ENCODE measurements around the gene URB1.
"Not testable (repeated sequence)": the region's sequence is repeated elsewhere in the genome, so short reads cannot be mapped to it uniquely, and the experiment has no call there.

URB1 gene

DNA sequence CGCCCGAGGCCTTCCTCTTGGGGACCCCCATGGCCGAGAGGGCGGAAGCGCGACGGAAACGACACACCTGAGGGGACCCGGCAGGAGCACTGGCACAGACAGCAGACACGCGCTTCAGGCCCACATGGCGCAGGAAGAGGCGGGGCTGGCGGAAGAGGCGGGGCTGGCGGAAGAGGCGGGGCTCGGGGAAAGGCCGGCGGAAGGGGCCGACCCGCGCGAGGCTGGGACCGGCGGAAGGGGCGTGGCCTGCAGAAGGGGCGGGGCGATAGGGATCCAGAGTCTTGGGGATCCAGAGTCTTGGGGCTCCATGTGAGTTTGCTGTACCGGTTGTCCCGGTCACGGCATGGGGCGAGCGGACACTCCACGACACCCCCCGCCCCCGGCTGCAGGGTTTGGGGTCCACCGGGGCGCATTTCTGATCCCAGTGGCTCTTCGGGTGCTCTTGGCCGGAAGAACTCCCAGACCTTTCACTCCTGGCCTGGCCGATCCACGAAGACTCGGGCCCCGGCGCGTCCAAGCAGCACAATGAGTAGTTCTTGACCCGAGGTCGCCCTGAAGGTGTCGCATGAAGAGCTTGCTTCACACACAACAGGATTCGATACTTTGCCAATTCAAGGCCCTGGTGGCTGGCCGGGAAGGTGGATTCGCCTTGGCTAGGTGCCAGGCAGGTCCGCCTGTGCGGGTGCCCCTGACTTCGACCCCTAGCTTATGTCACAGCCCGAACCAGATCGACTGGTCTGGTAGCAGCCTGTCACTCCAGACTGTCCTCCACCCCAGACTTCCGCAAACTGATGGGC lies at the start of gene URB1:
Gene URB1 (minus strand): TSS at position 133 of the 797 bp plus-strand sequence. CDS start 102 bp downstream, at position 31.
- peak; percentile 94 for DNase-seq (ENCODE audit: low spot score)

DNA sequence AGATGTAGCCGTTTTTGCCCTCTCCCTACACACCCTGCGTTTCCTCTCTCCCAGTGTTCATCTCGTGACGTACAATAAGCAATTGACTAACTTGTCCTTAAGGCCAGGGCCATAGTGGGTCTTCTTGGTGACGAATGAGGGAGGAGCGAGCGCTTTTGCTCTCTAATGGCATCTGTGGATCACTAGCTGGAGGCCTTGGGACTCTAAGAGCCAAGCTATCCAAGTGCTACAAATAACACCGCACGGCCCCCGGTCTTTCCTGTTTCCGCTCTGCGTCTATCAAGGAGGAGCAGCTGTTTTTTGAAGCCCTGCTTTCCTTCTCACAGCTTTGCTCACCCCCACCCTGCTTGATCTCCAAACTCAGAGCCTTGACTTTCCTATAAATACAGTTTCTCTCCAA lies 44.9 kb upstream of the URB1 start:
- DNase-seq (ENCODE audit: low spot score) = no peak

DNA sequence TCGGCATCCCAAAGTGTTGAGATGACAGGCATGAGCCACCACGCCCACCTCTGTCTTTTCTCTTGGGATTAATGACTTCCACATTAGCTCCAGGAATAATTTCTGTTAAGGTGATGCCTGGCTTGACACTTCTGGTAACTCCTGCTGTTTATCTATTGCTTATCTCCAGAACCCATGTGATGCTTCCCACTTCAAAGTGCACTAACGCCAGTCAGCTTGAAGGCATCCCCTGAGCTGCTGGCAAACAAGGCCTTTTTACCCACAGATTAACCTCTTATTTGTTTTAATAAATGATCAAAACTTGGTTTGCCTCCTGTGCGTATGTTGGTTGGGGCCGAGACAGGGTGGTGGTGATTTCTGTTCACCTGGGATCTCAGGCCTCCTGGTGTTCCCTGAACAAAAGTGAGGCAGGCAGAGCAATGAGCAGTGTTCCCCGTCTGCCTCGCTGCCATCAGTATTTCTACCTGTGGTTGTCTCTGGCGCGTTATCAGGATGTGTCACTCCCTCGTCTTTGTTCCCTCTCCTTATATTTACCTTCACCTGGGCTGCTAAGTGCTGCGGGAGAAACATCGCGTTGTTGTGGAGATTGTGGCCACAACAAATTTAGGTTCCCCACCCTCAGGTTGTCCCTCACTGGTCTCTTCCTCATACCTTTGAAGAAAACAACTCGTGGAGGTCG lies 40.3 kb upstream of the URB1 start:
- DNase-seq (ENCODE audit: low spot score) = not testable (repeated sequence)

DNA sequence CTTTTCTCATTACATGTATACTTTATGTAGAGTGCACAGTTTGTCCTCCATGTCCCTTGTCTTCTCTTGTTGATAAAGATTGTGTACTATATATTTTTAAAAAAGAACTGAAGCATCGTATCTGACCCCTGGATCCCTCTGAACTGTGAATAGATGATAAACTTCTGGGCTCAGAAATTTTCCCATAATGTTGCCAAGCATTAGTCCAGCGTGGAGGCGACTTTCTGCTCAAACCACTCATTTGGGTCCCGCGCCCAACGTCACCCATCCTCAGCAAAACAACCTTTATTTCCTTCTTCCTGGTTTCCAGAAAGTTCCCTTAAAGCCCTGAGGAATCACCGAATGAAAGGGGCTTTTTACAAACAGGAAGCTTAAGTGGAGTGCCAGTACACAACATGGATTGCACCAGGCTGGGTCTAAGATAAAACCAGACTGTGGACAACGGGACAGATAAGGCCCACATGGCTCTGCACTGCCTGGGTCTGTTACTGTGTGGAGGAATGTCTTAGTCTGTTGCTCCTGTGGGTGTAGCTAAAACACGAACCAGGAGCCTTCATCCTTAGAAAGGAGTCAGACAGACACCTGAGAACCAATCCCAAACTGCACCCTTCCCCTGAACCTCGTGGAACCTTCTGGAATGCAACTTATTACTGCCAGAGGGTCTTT lies 35.3 kb upstream of the URB1 start:
- DNase-seq (ENCODE audit: low spot score) = no peak

GRCh38 chr21:32426592-32427051 lies 33.8 kb upstream of the URB1 start:
- no peak for DNase-seq (ENCODE audit: low spot score)

DNA sequence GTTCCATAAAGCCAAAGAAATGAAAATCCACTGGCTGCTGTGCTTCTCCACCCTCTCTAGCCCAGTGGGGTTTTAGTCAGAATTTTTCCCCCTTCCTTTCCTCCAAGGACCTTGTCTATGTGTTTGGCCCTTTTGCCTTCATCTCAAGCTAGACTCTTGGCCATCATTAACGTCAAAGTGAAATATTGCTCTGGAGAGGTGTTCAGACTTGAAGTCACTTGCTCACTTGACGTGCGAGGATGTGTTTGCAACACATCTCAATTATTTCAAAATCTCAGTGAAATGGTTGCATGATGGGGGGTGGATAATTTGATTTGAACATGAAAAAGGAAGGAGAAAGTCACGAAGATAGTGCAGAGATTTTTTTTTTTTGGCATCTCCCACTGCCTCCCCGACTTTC lies 33.3 kb upstream of the URB1 start:
- DNase-seq (ENCODE audit: low spot score) = no peak

DNA sequence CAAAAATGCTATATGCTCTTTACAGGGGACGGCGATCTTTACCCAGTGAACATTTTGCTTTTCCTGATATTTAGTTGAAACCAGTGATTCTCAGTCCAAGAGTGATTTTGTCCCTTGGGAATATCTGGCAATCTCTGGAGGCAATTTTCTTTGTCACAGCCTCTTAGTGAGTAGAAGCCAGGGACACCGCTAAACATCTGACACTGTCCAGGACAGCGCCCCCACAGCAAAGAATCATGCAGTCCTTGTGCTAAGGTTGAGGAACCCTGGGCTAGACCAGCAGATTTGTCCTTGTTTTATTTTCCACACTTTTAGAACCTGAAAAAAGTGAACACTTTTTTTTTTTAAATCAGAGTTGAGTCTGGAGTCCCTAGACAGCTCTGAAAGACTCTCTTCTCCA lies 32.8 kb upstream of the URB1 start:
- no peak for DNase-seq (ENCODE audit: low spot score)

- no peak for DNase-seq (ENCODE audit: low spot score)
These were observed 31.9 kb upstream of the URB1 start for GRCh38 chr21:32424674-32425073.

DNA sequence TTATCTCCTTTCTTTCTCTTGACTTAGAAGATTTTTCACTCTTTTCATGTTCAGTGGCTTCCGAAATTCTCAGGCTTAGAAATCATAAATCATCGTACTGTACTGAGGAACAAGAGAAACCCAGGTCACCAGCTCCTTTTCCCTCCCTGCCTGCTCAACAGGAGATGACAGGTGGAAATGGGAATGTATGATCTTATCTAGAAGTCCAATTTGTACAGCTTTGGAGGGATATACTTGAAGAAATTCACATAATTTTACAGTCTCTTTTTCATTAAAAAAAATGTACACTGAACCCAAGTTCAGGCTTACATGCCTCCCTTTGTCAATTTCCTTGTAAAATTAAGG lies 31.4 kb upstream of the URB1 start:
- no peak for DNase-seq (ENCODE audit: low spot score)

- no peak for DNase-seq (ENCODE audit: low spot score)
These were observed 30.7 kb upstream of the URB1 start for GRCh38 chr21:32423320-32424190.

GRCh38 chr21:32422064-32422463 lies 29.3 kb upstream of the URB1 start:
- DNase-seq (ENCODE audit: low spot score) = no peak

GRCh38 chr21:32418146-32418545 lies 25.3 kb upstream of the URB1 start:
- DNase-seq (ENCODE audit: low spot score) = no peak

GRCh38 chr21:32415451-32416398 lies 22.9 kb upstream of the URB1 start:
- DNase-seq (ENCODE audit: low spot score) = no peak

- no peak for DNase-seq (ENCODE audit: low spot score)
These were observed 22.0 kb upstream of the URB1 start for GRCh38 chr21:32414579-32415358.

DNA sequence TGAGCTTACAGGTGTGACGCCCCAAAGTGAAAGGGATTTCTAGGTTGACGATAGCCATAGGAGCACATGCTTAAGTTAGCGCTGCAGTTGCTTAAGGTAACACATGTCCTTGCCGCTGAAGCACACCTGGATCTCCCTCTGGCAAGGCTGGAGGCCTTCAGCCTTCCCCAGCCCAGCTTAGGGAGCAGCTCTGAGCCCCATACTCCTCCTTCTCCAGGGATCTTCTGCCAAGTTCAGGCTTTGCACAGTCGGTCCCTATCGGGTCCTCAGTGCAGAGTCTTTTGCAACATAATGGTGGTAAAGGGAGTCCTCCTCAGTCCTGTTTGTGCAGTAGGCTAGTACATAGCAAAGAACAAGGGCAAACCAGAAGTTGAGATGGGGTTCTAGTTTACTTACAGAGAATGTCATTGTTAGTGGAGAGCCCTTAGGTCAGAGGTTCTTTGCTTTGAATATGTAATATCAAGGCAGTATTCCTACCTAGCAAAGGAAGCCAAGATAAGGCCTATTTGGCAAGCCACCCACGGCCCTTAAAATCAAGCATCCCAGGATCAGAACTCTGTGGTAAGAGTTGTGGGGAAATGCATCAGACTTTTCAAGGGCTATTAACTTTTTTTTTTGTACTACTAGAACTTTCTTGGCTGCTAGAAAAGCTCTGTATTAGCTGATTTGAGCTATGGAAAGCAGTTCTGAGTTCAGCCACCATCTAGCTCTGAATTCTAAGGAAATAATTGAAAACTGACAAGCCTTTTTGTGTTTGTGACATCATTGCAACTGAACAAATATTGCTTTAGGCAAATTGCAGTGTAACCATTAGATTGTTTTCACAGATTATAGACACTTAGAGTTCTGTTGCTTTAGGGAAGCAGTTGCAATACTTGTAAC lies 21.1 kb upstream of the URB1 start:
- no peak for DNase-seq (ENCODE audit: low spot score)

DNA sequence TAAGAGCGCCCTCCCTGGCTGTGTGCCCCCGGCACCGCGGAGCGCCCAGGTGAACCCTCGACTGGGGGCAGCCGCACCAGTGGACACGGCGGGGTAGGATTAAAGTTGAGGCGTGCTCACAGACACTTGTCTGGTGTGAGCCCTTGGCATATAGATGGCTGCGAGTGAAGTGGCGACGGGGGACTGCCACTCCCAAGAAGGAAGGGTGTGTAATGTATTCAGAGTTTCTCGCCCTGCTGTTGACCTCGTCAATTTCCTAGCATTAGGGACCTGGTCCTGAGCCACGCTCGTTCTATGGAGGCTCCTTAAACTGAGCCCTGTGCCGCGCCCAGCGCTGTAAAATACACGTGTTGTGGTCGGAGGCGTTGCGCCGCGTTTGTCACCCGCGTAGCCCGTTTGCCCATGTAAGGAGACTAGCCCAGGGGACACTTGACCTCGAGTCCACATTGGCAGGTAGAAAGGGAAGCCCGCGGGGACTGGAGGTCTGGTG lies 20.2 kb upstream of the URB1 start:
- DNase-seq (ENCODE audit: low spot score) = no peak

GRCh38 chr21:32412162-32413014 lies 19.6 kb upstream of the URB1 start, which contains the start of gene EVA1C:
Gene EVA1C, plus strand, starts transcription at chr21:32412706. Its CDS starts 148 bp downstream, at chr21:32412854.
- no peak for DNase-seq (ENCODE audit: low spot score)
